GM12872 (cell line): ENCODE data around the gene AKAIN1.

Experiments
- TF ChIP-seq, protein P1 (sequence below): IDR thresholded peaks from 3 replicates; pipeline ENCODE4 v1.5.1; 2011; ENCODE audit warnings: low read depth, mild to moderate bottlenecking, low read length, moderate library complexity; ENCODE audit not compliant: insufficient read depth

The AKAIN1 gene

DNA sequence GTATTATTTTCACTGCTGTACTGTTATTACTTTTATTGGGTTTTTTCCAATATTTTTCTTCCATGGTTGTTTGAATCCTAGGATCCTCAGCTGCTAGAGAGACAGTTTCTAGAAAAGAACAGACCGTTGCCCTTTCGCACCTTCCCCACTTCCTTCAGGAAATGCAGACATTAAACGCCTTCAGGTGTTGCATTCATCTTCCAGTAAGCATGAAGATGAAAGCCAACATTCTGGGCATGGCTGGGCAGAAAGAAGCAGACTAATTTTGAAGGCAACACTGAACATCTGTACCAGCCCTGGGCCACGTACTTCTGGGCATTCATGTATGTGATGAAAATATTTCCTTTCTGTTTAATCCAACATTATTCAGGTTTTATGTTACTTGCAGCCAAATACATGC lies 51.0 kb downstream of the AKAIN1 start:
- TF ChIP-seq, protein P1, sequence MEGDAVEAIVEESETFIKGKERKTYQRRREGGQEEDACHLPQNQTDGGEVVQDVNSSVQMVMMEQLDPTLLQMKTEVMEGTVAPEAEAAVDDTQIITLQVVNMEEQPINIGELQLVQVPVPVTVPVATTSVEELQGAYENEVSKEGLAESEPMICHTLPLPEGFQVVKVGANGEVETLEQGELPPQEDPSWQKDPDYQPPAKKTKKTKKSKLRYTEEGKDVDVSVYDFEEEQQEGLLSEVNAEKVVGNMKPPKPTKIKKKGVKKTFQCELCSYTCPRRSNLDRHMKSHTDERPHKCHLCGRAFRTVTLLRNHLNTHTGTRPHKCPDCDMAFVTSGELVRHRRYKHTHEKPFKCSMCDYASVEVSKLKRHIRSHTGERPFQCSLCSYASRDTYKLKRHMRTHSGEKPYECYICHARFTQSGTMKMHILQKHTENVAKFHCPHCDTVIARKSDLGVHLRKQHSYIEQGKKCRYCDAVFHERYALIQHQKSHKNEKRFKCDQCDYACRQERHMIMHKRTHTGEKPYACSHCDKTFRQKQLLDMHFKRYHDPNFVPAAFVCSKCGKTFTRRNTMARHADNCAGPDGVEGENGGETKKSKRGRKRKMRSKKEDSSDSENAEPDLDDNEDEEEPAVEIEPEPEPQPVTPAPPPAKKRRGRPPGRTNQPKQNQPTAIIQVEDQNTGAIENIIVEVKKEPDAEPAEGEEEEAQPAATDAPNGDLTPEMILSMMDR, result no peak

DNA sequence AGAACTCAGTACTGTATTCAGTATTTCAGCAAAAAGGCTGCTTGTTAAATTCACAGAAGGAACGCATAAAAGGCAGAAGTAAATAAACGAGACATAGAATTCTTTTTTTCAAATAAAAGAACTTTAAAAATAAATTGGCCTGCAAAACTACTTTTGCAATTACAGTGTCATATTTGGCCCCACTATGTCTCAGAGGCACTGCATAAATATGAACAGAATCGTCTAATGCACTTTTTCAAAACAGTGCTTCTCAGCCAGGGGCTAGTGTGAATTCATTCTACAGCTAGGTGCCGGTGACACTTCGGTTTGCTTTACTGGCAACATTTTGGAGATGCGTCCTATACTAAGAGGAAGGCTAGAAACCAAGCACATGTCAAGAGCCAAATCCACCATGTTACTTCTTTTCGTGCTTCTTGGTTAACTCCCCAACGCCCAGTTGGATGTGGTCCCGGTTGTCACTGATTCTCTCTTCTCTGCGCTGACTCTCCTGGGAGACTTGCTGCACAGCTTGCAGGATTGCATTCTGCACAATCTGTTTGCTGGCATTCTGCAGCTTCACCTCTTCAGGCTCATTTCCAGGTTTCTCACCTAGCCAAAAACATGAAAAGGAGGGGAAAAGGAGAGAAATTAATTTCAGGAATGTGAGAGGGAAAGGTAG lies 51.8 kb downstream of the AKAIN1 start:
- TF ChIP-seq, protein P1, result no peak

- TF ChIP-seq, protein P1, result no peak
These were observed 52.4 kb downstream of the AKAIN1 start for GRCh38 chr18:5144629-5145028.

GRCh38 chr18:5142859-5143258 lies 54.2 kb downstream of the AKAIN1 start:
- TF ChIP-seq, protein P1, result no peak

DNA sequence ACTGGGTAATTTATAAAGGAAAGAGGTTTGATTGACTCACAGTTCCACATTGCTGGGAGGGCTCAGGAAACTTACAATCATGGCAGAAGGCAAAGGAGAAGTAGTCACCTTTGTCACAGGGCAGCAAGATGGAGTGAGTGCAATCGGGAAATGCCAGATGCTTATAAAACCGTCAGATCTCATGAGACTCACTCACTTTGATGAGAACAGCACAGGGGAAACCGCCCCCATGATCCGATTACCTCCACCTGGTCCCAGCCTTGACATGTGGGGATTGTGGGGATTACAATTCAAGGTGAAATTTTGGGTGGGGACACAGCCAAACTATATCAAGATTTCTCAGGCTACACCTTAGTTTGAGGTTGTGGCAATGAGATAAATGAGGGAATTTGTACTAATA lies 54.9 kb downstream of the AKAIN1 start:
- TF ChIP-seq, protein P1, result no peak

- TF ChIP-seq, protein P1, result no peak
These were observed 59.8 kb downstream of the AKAIN1 start for GRCh38 chr18:5137261-5137660.

GRCh38 chr18:5132987-5133386 lies 64.1 kb downstream of the AKAIN1 start:
- TF ChIP-seq, protein P1, result no peak
